ENCODE results near the gene FEM1C. TPM values are rescaled to one million over a fixed set of nuclear protein-coding genes. Genes with fewer than 3 reads are reported as not detected.

The FEM1C gene
- polyA plus RNA-seq, 1 donor (not counting 4 experiments of a cell fraction or from before 2014, with no cell fraction given): 11.9 TPM

DNA sequence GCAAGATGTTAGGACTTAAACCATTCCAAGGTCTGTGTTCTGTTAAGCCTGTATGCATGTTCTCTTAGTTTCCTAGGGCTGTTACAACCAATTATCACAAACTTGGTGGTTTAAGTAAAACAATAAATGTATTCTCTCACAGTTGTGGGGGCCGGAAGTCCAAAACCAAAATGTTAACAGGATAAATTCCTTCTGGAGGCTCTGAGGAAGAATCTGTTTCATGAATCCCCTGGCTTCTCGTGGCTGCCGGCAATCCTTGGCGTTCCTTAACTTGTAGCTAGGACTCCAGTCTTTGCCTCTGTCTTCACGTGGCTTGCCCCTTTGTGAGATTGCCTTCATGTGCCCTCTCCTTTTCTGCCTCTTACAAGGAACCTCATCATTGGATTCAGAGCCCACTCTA lies 30.4 kb downstream of the FEM1C start:
- Histone ChIP-seq H3K9me3 (ENCODE audit: control insufficient read depth, low read depth, low read length) (no peaks in the 10 kb centered on the region), H3K4me3 (ENCODE audit: control insufficient read depth in 2 of 3, extremely low read depth in 1 of 3, insufficient read depth in 2 of 3, low read depth in 1 of 3, low read length in 3 of 3) (no peak overlapping the region), H3K4me2 (ENCODE audit: control insufficient read depth, extremely low read depth, insufficient read depth, low read depth, low read length) (no peak overlapping the region), H3K27me3 (ENCODE audit: control insufficient read depth, extremely low read depth, insufficient read depth, low read length) (no peaks in the 10 kb centered on the region), H3K9me1 (ENCODE audit: control insufficient read depth, extremely low read depth, insufficient read depth, low read length) (no peaks in the 10 kb centered on the region), H4K20me1 (ENCODE audit: control insufficient read depth, extremely low read depth, insufficient read depth, low read length) (no peaks in the 10 kb centered on the region), H3K27ac (ENCODE audit: control insufficient read depth, insufficient read depth, low read length) (no peak overlapping the region), H3K4me1 (ENCODE audit: control insufficient read depth, extremely low read depth, insufficient read depth, low read length) (no peaks in the 10 kb centered on the region), H3K9ac (ENCODE audit: control insufficient read depth, extremely low read depth, insufficient read depth, low read length) (no peak overlapping the region), H3K79me2 (ENCODE audit: control insufficient read depth, insufficient read depth, low read length) (no peaks in the 10 kb centered on the region), H2AFZ (ENCODE audit: control insufficient read depth, low read length) (no peak overlapping the region), H3K36me3 (ENCODE audit: control insufficient read depth in 2 of 2, extremely low read depth in 1 of 2, insufficient read depth in 2 of 2, low read length in 2 of 2) (no peaks in the 10 kb centered on the region)
- TF ChIP-seq, protein P1, sequence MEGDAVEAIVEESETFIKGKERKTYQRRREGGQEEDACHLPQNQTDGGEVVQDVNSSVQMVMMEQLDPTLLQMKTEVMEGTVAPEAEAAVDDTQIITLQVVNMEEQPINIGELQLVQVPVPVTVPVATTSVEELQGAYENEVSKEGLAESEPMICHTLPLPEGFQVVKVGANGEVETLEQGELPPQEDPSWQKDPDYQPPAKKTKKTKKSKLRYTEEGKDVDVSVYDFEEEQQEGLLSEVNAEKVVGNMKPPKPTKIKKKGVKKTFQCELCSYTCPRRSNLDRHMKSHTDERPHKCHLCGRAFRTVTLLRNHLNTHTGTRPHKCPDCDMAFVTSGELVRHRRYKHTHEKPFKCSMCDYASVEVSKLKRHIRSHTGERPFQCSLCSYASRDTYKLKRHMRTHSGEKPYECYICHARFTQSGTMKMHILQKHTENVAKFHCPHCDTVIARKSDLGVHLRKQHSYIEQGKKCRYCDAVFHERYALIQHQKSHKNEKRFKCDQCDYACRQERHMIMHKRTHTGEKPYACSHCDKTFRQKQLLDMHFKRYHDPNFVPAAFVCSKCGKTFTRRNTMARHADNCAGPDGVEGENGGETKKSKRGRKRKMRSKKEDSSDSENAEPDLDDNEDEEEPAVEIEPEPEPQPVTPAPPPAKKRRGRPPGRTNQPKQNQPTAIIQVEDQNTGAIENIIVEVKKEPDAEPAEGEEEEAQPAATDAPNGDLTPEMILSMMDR (optimal IDR thresholded peaks at IDR 0.05 in 1 of 3, IDR thresholded peaks at IDR 0.05 in 1 of 3, conservative IDR thresholded peaks at IDR 0.05 in 1 of 3; ENCODE audit: extremely low read depth in 1 of 3, insufficient read depth in 2 of 3, low read length in 3 of 3): no peak
- no peak for TF ChIP-seq EZH2 (IDR thresholded peaks at IDR 0.05; ENCODE audit: low read length)
- dilution Hi-C loops (cut with MboI; ENCODE audit: extremely low pct_ligation_motif_present, low sequenced_read_pairs): no loop called here
- DNase-seq (ENCODE audit: low read depth, low spot score): no peak
- FAIRE-seq: no peak

DNA sequence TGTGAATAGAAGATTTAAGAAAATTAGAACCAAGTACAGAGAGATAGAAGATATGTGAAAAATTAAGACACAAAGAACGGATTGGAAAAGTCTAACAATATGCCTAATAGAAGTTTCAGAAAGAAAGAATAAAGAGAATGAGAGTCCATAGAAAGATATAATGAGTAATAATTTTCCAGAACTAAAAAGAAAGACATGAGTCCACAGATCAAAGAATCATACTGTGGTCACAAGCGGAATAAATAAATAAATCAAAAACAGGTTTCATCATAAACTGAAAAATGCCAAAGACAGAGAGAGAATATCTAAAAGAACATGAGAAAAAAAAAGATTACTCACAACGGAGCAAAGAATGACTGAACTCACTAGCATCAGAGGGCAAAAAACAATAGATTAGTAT lies 32.9 kb downstream of the FEM1C start:
- FAIRE-seq (no peak), DNase-seq (ENCODE audit: low read depth, low spot score) (no peak)
- no peak overlapping the region for H3K9ac ChIP-seq (ENCODE audit: control insufficient read depth, extremely low read depth, insufficient read depth, low read length)
- H3K27me3 ChIP-seq (ENCODE audit: control insufficient read depth, extremely low read depth, insufficient read depth, low read length): no peaks in the 10 kb centered on the region
- no peaks in the 10 kb centered on the region for H3K9me3 ChIP-seq (ENCODE audit: control insufficient read depth, low read depth, low read length)
- H3K4me1 ChIP-seq (ENCODE audit: control insufficient read depth, extremely low read depth, insufficient read depth, low read length): no peaks in the 10 kb centered on the region
- H3K79me2 ChIP-seq (ENCODE audit: control insufficient read depth, insufficient read depth, low read length): no peaks in the 10 kb centered on the region
- no peak overlapping the region for H3K4me3 ChIP-seq (ENCODE audit: control insufficient read depth in 2 of 3, extremely low read depth in 1 of 3, insufficient read depth in 2 of 3, low read depth in 1 of 3, low read length in 3 of 3)
- no peaks in the 10 kb centered on the region for H3K36me3 ChIP-seq (ENCODE audit: control insufficient read depth in 2 of 2, extremely low read depth in 1 of 2, insufficient read depth in 2 of 2, low read length in 2 of 2)
- no peaks in the 10 kb centered on the region for H3K9me1 ChIP-seq (ENCODE audit: control insufficient read depth, extremely low read depth, insufficient read depth, low read length)
- H3K4me2 ChIP-seq (ENCODE audit: control insufficient read depth, extremely low read depth, insufficient read depth, low read depth, low read length): no peak overlapping the region
- H2AFZ ChIP-seq (ENCODE audit: control insufficient read depth, low read length): no peak overlapping the region
- H4K20me1 ChIP-seq (ENCODE audit: control insufficient read depth, extremely low read depth, insufficient read depth, low read length): no peaks in the 10 kb centered on the region
- TF ChIP-seq, protein P1 (optimal IDR thresholded peaks at IDR 0.05 in 1 of 3, IDR thresholded peaks at IDR 0.05 in 1 of 3, conservative IDR thresholded peaks at IDR 0.05 in 1 of 3; ENCODE audit: extremely low read depth in 1 of 3, insufficient read depth in 2 of 3, low read length in 3 of 3): no peak
- no peak for TF ChIP-seq EZH2 (IDR thresholded peaks at IDR 0.05; ENCODE audit: low read length)
- dilution Hi-C loops (cut with MboI; ENCODE audit: extremely low pct_ligation_motif_present, low sequenced_read_pairs): no loop called here
- no peak overlapping the region for H3K27ac ChIP-seq (ENCODE audit: control insufficient read depth, insufficient read depth, low read length)
